Left forelimb (tissue), 1 donor: ENCODE measurements around the gene ABHD16B.

Experiments used
- DNase-seq: peaks from one replicate; pipeline ENCODE4 v3.0.0-alpha.2; 2018; ENCODE audit warnings: low spot score

The ABHD16B gene

GRCh38 chr20:63895952-63896263, 34.6 kb downstream of the ABHD16B start:
- DNase-seq = no peak

GRCh38 chr20:63896264-63897105, 35.2 kb downstream of the ABHD16B start:
- no peak for DNase-seq

GRCh38 chr20:63897978-63898561, 36.8 kb downstream of the ABHD16B start:
- no peak for DNase-seq

- no peak for DNase-seq
Observed at GRCh38 chr20:63898882-63899558, 37.7 kb downstream of the ABHD16B start.

GRCh38 chr20:63900413-63900812, 39.1 kb downstream of the ABHD16B start:
- DNase-seq = no peak

- DNase-seq = no peak
Observed at GRCh38 chr20:63903796-63904561, 42.7 kb downstream of the ABHD16B start.

GRCh38 chr20:63908008-63908682, 46.8 kb downstream of the ABHD16B start:
- DNase-seq = no peak

GRCh38 chr20:63911176-63911575, 49.9 kb downstream of the ABHD16B start:
- DNase-seq = no peak
